Ishikawa (cell line): ENCODE measurements around the gene CRY1.

ENCODE experiments used
- CEBPB ChIP-seq: IDR thresholded peaks from 2 replicates; pipeline ENCODE4 v1.6.1; 2012
- CREB1 ChIP-seq: IDR thresholded peaks from 2 replicates; pipeline ENCODE4 v1.6.1; 2012; ENCODE audit warnings: low read depth
- EGR1 ChIP-seq: IDR thresholded peaks from 2 replicates; pipeline ENCODE4 v1.6.1; 2012
- EP300 ChIP-seq: IDR thresholded peaks from 2 replicates; pipeline ENCODE4 v1.6.1; 2012; ENCODE audit warnings: borderline replicate concordance
- FOXM1 ChIP-seq: IDR thresholded peaks from 2 replicates; pipeline ENCODE4 v1.6.1; 2012; ENCODE audit warnings: low read depth, borderline replicate concordance
- MAX ChIP-seq: IDR thresholded peaks from 2 replicates; pipeline ENCODE4 v1.6.1; 2012
- NFIC ChIP-seq: IDR thresholded peaks from 2 replicates; pipeline ENCODE4 v1.6.1; 2012
- RAD21 ChIP-seq: IDR thresholded peaks from 2 replicates; pipeline ENCODE4 v1.6.1; 2012; ENCODE audit warnings: low read depth
- REST ChIP-seq: IDR thresholded peaks from 2 replicates; pipeline ENCODE4 v1.6.1; 2012; ENCODE audit warnings: low read depth, mild to moderate bottlenecking
- TAF1 ChIP-seq: IDR thresholded peaks from 2 replicates; pipeline ENCODE4 v1.6.1; 2012; ENCODE audit warnings: low read depth, mild to moderate bottlenecking
- TCF12 ChIP-seq: IDR thresholded peaks from 2 replicates; pipeline ENCODE4 v1.6.1; 2012; ENCODE audit warnings: low read depth
- TEAD4 ChIP-seq: IDR thresholded peaks from 2 replicates; pipeline ENCODE4 v1.6.1; 2012
- USF1 ChIP-seq: IDR thresholded peaks from 2 replicates; pipeline ENCODE4 v1.6.1; 2012
- YY1 ChIP-seq: IDR thresholded peaks from 2 replicates; pipeline ENCODE4 v1.6.1; 2012; ENCODE audit warnings: low read depth
- ZBTB7A ChIP-seq: IDR thresholded peaks from 2 replicates; pipeline ENCODE4 v1.6.1; 2012; ENCODE audit warnings: low read depth

CRY1 gene

GRCh38 chr12:106975993-106976658 is 117.2 kb downstream of the CRY1 start:
- no peak for TF ChIP-seq TAF1

- TF ChIP-seq TAF1: no peak
- TF ChIP-seq CEBPB: no peak
- TF ChIP-seq REST: no peak
- TF ChIP-seq TEAD4: no peak
- TF ChIP-seq TCF12: no peak
- no peak for TF ChIP-seq EGR1
- no peak for TF ChIP-seq NFIC
- TF ChIP-seq RAD21: no peak
- no peak for TF ChIP-seq ZBTB7A
- no peak for TF ChIP-seq CREB1
- TF ChIP-seq YY1: no peak
- TF ChIP-seq FOXM1: no peak
- TF ChIP-seq USF1: no peak
- TF ChIP-seq MAX: no peak
- TF ChIP-seq EP300: no peak
Measured at GRCh38 chr12:106975098-106975497, 118.3 kb downstream of the CRY1 start.

- TF ChIP-seq MAX (no peak), EP300 (no peak), USF1 (no peak), NFIC (no peak), FOXM1 (no peak), ZBTB7A (no peak), TCF12 (no peak), RAD21 (no peak), CEBPB (no peak), CREB1 (no peak), YY1 (no peak), TEAD4 (no peak)
Measured at GRCh38 chr12:106974511-106974910, 118.8 kb downstream of the CRY1 start.

- TF ChIP-seq YY1 (no peak), EGR1 (no peak), FOXM1 (no peak)
Measured at GRCh38 chr12:106973545-106973944, 119.8 kb downstream of the CRY1 start.

GRCh38 chr12:106971065-106971464 is 122.3 kb downstream of the CRY1 start:
- no peak for TF ChIP-seq RAD21
- no peak for TF ChIP-seq EGR1
- TF ChIP-seq FOXM1: no peak
- TF ChIP-seq NFIC: no peak
- TF ChIP-seq YY1: no peak
- no peak for TF ChIP-seq TEAD4
- TF ChIP-seq ZBTB7A: no peak

- TF ChIP-seq EP300: no peak
- no peak for TF ChIP-seq CEBPB
- no peak for TF ChIP-seq RAD21
- TF ChIP-seq YY1: no peak
Measured at GRCh38 chr12:106964526-106964925, 128.8 kb downstream of the CRY1 start.

GRCh38 chr12:106962286-106962685 is 131.1 kb downstream of the CRY1 start:
- TF ChIP-seq RAD21 (no peak), TEAD4 (no peak), FOXM1 (no peak), TAF1 (no peak), REST (no peak), MAX (no peak)
